ENCODE measurements around the gene APOBEC3H. TPM values are rescaled to one million over a fixed set of nuclear protein-coding genes. Genes with fewer than 3 reads are reported as not detected.
"Not testable (repeated sequence)": the region's sequence is repeated elsewhere in the genome, so short reads cannot be mapped to it uniquely, and the experiment has no call there.

APOBEC3H gene
- total and polyA plus RNA-seq, 9 of the 15 experiments (the other 6 are each of a cell fraction or from before 2014, with no cell fraction given): 0.10 to 0.21 TPM; not detected in 7

- no peak for TF ChIP-seq E2F1 (CRISPR knock-in tag; IDR thresholded peaks at IDR 0.05)
Measured at GRCh38 chr22:39078329-39078728, 18.7 kb upstream of the APOBEC3H start (continued).

- peak; percentile 61 for FAIRE-seq
- H3K4me1 ChIP-seq (replicated peaks in 1 of 2; ENCODE audit: control insufficient read depth in 2 of 2, insufficient read depth in 2 of 2, low read length in 2 of 2): peaks cover 0 to 20% of the 10 kb centered on the region in 2 experiments; a peak in 4 of 5 replicates
- H3K9me1 ChIP-seq (ENCODE audit: control insufficient read depth, insufficient read depth, low read length); H3K27ac ChIP-seq (ENCODE audit: extremely low read depth, low read depth, low read length); H3K9me3 ChIP-seq (replicated peaks; ENCODE audit: control insufficient read depth, insufficient read depth, low read depth, low read length); H3K27me3 ChIP-seq (ENCODE audit: control insufficient read depth in 2 of 2, insufficient read depth in 2 of 2, low read length in 2 of 2); intact Hi-C loops (cut with micrococcal nuclease); H4K20me1 ChIP-seq (replicated peaks; ENCODE audit: control insufficient read depth, insufficient read depth, low read length); BruUV-seq (replicated peaks); CTCF ChIA-PET (ENCODE audit: low intra/inter-chr PET ratio); DNase-seq (ENCODE audit: extremely low read depth in 1 of 4, low spot score in 3 of 4); H3K4me3 ChIP-seq; H3K9ac ChIP-seq (ENCODE audit: insufficient read depth in 1 of 2, low read depth in 2 of 2, low read length in 2 of 2); H3K4me2 ChIP-seq (ENCODE audit: insufficient read depth, low read length); H2AFZ ChIP-seq (ENCODE audit: low read depth, low read length); H3K36me3 ChIP-seq (ENCODE audit: control insufficient read depth, insufficient read depth, low read length); ATAC-seq; H3K79me2 ChIP-seq (ENCODE audit: control insufficient read depth, insufficient read depth, low read length): not testable (repeated sequence)
- 77% methylated on average over 6 of the region's 24 CpGs for WGBS (ENCODE audit: insufficient coverage, low coverage, missing lambda C conversion rate)
- POLR2A ChIA-PET: interaction anchor here (0.6 to 1.0 kb wide), 2 partner anchors 11 kb away, joined by 3 to 6 read pairs; no protein-coding TSS in a partner anchor
- in situ Hi-C loops (cut with MboI): loop anchor here (5.0 kb wide), 1 partner anchor 37 kb away; the partner anchor contains the start of gene APOBEC3F
Measured at GRCh38 chr22:39079054-39079637, 17.9 kb upstream of the APOBEC3H start.

Measured in K562 (cell line).